IPS-15b (cell line): ENCODE results near the gene SLC26A5.

Experiments used
- H3K27me3 ChIP-seq: one replicate; pipeline ENCODE4 v1.6.1; 2013; ENCODE audit warnings: low read length; ENCODE audit not compliant: control insufficient read depth, insufficient read depth
- H3K36me3 ChIP-seq: one replicate; pipeline ENCODE4 v1.6.1; 2013; ENCODE audit warnings: low read length; ENCODE audit not compliant: control insufficient read depth, insufficient read depth
- H3K4me1 ChIP-seq: one replicate; pipeline ENCODE4 v1.6.1; 2013; ENCODE audit warnings: mild to moderate bottlenecking, low read length; ENCODE audit not compliant: control insufficient read depth, insufficient read depth
- H3K4me3 ChIP-seq: one replicate; pipeline ENCODE4 v1.5.1; 2013; ENCODE audit warnings: low read depth, low read length
- H3K9ac ChIP-seq: one replicate; pipeline ENCODE4 v1.6.1; 2013; ENCODE audit warnings: low read depth, mild to moderate bottlenecking, low read length
- H3K9me3 ChIP-seq: one replicate; pipeline ENCODE4 v1.6.1; 2013; ENCODE audit warnings: mild to moderate bottlenecking, low read length; ENCODE audit not compliant: control insufficient read depth, insufficient read depth

Gene SLC26A5

DNA sequence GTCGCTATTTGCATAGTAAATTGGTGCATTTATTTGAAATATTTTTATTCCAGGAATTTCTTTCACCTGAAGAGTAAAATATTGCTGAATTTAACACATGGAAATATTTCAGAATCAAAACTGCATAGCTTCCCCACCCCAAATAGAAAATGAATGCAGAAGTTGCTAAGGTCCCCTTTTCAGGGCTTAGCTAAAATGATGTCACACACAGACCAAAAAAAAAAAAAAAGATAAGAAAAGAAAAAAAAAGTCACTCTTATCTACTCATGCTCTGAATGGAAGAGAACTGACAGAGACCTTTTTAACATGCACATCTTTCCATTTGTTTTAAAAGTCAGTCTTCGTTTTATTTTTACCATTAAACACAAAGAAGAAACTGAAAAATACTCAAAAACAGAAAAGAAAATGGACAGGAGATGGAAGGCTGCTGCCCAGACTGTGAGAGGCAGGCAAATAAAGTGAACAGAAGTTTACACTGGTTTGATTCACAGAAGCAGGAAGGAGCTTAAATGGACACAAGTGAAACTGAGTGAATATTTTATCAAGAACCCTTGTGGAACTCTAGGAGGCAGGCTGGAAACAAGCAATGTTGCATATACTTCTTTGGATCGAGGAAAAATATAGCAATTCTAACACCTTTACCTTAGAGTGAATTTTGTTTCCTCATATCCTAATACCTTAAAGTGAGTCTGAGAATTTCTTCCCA lies 66.6 kb downstream of the SLC26A5 start:
- no peak overlapping the region for H3K9ac ChIP-seq
- no peaks in the 10 kb centered on the region for H3K9me3 ChIP-seq
- H3K36me3 ChIP-seq: no peaks in the 10 kb centered on the region
- no peaks in the 10 kb centered on the region for H3K27me3 ChIP-seq
- H3K4me3 ChIP-seq: no peak overlapping the region
- no peaks in the 10 kb centered on the region for H3K4me1 ChIP-seq

DNA sequence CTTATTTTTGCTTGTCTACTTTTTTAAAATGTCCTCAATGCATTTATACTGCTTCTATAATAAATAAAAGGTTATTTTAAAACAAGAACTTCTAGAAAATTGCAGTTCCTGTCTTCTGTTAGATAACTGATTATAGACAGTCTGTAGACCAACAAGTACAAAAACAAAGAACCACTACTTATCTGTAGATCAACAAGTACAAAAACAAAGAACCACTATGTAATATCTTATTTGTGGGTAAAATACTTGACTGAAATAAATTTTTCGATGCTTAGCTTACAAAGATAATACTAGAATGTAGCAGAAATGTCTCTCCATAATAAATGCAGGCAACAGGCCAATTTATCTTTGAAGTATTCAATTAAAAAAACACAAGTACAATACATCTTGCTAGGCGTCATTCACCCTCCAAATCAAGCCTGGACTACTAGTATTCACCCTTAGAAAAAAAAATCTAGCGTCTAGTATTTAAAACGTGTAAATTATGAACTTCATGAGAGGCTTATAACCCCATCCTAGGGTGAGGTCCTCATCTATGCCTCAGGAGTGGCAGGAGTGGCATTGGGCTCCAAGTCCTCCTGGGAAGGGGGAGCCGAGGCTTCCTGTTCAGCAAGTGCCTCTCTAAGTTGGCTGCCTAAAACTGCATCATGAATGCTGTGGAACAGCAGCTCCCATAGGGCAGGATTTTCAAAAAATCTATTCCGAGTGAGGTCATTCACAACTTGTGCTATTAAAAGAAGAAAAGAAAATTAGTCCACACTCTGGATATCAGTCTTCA lies 72.0 kb downstream of the SLC26A5 start:
- no peak overlapping the region for H3K9ac ChIP-seq
- H3K4me3 ChIP-seq: no peak overlapping the region
- no peaks in the 10 kb centered on the region for H3K9me3 ChIP-seq
- H3K36me3 ChIP-seq: no peaks in the 10 kb centered on the region
- no peaks in the 10 kb centered on the region for H3K27me3 ChIP-seq
- no peaks in the 10 kb centered on the region for H3K4me1 ChIP-seq

DNA sequence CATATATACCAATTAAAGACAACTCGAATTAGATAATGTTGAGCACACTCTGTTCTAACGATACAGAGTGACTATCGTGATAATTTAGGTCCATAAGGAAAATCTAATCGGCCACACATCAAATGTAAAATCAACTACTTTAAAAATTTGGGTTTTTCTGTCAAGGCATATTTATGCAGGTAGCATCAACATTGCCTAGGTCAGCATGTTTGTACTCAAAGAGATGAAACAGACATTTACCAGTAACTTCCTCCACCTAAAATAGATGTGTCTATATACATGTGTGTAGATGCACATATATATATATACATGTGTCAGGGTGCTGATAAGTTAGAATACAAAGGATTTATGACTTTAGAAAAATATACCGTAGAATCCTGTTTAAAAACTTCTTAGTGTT lies 76.6 kb downstream of the SLC26A5 start:
- Histone ChIP-seq H3K4me1 (no peaks in the 10 kb centered on the region), H3K4me3 (no peak overlapping the region), H3K9ac (no peak overlapping the region), H3K9me3 (no peaks in the 10 kb centered on the region), H3K36me3 (peaks cover 12% of the 10 kb centered on the region), H3K27me3 (no peaks in the 10 kb centered on the region)

DNA sequence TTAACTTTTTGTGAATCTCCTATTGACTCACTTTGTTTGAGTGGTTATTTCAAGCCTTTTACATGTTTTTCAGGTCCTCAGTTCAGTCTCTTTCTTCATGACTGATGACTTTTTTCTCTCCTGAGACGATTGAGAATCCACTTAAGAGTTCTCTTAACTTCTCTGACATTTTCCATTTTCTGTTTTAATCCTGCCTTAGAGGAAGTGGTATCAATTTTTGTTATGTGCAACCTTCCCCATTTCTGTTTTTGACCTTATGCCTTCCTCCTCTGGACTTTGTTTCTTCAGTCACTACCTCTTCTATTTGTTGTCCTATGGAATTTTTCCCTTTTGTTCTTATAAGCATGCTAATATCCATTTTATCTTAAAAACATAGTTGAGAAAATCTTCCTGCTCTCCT lies 96.2 kb downstream of the SLC26A5 start:
- H3K9ac ChIP-seq: no peak overlapping the region
- no peaks in the 10 kb centered on the region for H3K4me1 ChIP-seq
- H3K4me3 ChIP-seq: no peak overlapping the region

GRCh38 chr7:103348959-103349358 lies 97.0 kb downstream of the SLC26A5 start:
- Histone ChIP-seq H3K9ac (no peak overlapping the region), H3K4me1 (no peaks in the 10 kb centered on the region), H3K9me3 (no peaks in the 10 kb centered on the region), H3K4me3 (no peak overlapping the region), H3K36me3 (peaks cover 3% of the 10 kb centered on the region), H3K27me3 (no peaks in the 10 kb centered on the region)

More for the DNA sequence above, 96.2 kb downstream of the SLC26A5 start:
- Histone ChIP-seq H3K27me3 (no peaks in the 10 kb centered on the region), H3K9me3 (no peaks in the 10 kb centered on the region), H3K36me3 (peaks cover 6% of the 10 kb centered on the region)

- peak overlapping the region; percentile 92 for H3K4me3 ChIP-seq
- H3K27me3 ChIP-seq: no peaks in the 10 kb centered on the region
- no peak overlapping the region for H3K9ac ChIP-seq
- H3K4me1 ChIP-seq: peaks cover under 1% of the 10 kb centered on the region
- H3K36me3 ChIP-seq: peaks cover 3% of the 10 kb centered on the region
- H3K9me3 ChIP-seq: no peaks in the 10 kb centered on the region
Measured at GRCh38 chr7:103348452-103348851, 97.6 kb downstream of the SLC26A5 start.

DNA sequence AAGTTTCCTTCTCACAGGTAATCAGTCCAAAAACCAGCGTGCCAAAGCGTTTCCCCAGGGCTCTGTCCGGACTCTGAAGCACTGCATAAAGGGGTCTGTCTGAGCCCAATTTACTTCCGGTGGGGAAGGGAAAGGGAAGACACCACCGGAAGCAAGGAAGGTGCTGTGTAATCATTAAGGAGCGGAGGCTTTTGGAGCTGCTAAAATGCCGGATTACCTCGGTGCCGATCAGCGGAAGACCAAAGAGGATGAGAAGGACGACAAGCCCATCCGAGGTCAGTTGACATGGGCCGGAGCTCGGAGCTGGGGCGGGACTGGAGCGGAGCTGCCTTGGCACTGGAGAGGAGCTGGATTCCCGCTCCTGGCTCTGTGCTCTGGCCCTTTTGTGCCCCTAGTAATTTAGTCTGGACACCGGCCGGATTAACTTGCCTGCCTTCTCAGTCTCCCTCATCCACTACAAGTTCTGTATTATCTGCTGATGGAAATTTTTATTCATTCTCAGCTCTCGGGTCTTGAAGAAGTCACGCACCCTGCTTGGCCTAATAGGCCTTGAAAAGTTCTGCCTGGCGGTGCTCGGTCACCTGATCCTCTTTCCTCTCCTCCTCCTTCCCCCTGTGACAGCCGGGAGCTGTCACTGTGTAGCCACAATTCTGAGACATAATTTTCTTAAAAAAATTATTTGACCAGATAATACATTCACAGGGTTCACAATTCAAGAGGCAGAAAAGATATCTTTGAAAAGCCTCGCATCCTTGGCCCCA lies 98.3 kb downstream of the SLC26A5 start, which contains the start of gene PSMC2:
PSMC2 (plus strand) TSS at position 137 of the 761 bp plus-strand sequence; CDS start at position 206, 69 bp downstream.
- Histone ChIP-seq H3K9me3 (no peaks in the 10 kb centered on the region), H3K9ac (peak within 1 kb of the TSS; percentile 91), H3K4me3 (peak within 1 kb of the TSS; percentile 92), H3K36me3 (peaks cover 3% of the 10 kb centered on the region), H3K4me1 (peaks cover 2% of the 10 kb centered on the region), H3K27me3 (no peaks in the 10 kb centered on the region)

DNA sequence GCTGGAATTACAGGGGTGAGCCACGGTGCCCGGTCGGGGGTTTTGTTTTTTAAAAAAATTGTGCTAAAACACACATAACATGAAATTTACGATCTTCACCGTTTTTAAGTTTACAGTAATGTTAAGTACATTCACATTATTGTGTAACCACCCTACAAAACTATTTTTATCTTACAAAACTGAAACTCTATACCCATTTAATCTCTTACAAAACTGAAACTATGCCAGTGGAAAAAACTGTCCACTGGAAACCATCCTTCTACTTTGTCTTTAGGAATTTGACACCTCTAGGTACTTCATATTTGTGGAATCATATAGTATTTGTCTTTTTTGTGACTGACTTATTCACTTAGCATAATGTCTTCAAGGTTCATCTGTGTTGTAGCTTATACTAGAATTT lies 99.6 kb downstream of the SLC26A5 start:
- peaks cover 2% of the 10 kb centered on the region for H3K4me1 ChIP-seq
- no peaks in the 10 kb centered on the region for H3K27me3 ChIP-seq
- peaks cover 4% of the 10 kb centered on the region for H3K36me3 ChIP-seq
- H3K9ac ChIP-seq: no peak overlapping the region
- no peaks in the 10 kb centered on the region for H3K9me3 ChIP-seq
- no peak overlapping the region for H3K4me3 ChIP-seq

DNA sequence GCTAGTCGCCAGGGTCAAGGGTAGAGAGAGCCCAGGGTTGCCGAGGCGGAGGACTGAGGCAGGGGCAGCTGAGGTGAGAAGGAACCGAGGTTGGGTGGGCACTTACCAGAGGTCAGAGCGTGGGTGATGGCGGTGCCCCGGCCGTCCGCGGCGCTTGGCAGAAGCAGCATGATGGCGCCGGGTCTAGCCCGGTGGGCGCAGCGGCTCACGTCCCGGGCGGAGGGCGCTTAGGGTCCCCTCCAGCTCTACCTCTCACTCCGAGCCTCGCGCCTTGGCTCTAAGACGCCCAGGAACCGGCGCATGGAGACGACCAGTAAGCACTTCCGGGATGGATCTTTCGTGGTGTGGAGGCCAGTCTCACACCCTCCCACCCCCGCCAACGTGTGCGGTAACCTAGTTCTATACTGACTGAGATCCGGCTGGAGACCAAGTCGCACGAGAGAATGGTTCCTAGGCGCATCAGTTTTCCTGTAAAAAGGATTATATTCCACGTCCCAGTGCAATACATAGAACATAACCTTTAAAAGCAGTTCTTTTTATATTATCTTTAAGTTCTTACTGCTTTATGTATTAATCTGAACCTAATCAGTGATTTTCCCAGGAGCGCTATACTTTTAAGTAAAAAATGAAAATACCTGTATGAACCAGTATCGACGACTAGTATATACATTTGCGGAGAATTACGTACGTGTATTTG lies 101.4 kb downstream of the SLC26A5 start, which contains the start of gene DNAJC2:
DNAJC2 (minus strand) TSS at position 315 of the 697 bp plus-strand sequence; CDS start at position 170, 145 bp downstream.
- no peaks in the 10 kb centered on the region for H3K9me3 ChIP-seq
- peak within 1 kb of the TSS; percentile 91 for H3K4me3 ChIP-seq
- H3K4me1 ChIP-seq: peaks cover 2% of the 10 kb centered on the region
- H3K36me3 ChIP-seq: peaks cover 11% of the 10 kb centered on the region
- H3K27me3 ChIP-seq: no peaks in the 10 kb centered on the region
- H3K9ac ChIP-seq: peak within 1 kb of the TSS; percentile 98

- H3K27me3 ChIP-seq: no peaks in the 10 kb centered on the region
- peak overlapping the region; percentile 98 for H3K9ac ChIP-seq
- H3K4me1 ChIP-seq: peaks cover 2% of the 10 kb centered on the region
- H3K9me3 ChIP-seq: no peaks in the 10 kb centered on the region
- H3K36me3 ChIP-seq: peaks cover 15% of the 10 kb centered on the region
- peak overlapping the region; percentile 91 for H3K4me3 ChIP-seq
Measured at GRCh38 chr7:103343758-103344452, 102.1 kb downstream of the SLC26A5 start.
